Left renal cortex interstitium (tissue), 4 donors: ENCODE results near the gene EMD. TPM values are rescaled to one million over a fixed set of nuclear protein-coding genes. Genes with fewer than 3 reads are reported as not detected.

Experiments
- DNase-seq, 4 donors: peaks; one replicate each; pipeline ENCODE4 v3.0.0-alpha.2; 2013; ENCODE audit warnings: low read depth in 4 of 4, low spot score in 2 of 4, missing footprints in 1 of 4
- polyA plus RNA-seq, 4 donors: library from polyadenylated mRNA; unstranded; fragments of 120-200 nt; gene quantifications; one replicate each; pipeline ENCODE4 v1.2.1, GENCODE V29; 2013; ENCODE audit not compliant: insufficient read length in 4 of 4

The EMD gene
- polyA plus RNA-seq, 4 donors = 63.4 to 76.3 (median 74.9) TPM

DNA sequence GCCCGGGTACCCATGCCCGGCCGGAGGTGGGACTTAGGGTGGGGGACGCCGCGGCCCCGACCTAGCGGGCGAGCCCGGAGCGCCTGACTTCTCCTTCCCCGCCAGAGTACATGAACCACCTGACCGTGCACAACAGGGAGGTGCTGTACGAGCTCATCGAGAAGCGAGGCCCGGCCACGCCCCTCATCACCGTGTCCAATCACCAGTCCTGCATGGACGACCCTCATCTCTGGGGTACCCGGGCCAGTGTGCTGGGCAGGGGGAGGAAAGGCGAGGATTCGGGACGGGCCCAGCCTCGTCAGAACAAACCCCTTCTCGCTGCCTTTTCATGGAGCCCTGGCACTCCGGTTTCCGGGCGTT lies 32.9 kb downstream of the EMD start:
- DNase-seq = no peak

DNA sequence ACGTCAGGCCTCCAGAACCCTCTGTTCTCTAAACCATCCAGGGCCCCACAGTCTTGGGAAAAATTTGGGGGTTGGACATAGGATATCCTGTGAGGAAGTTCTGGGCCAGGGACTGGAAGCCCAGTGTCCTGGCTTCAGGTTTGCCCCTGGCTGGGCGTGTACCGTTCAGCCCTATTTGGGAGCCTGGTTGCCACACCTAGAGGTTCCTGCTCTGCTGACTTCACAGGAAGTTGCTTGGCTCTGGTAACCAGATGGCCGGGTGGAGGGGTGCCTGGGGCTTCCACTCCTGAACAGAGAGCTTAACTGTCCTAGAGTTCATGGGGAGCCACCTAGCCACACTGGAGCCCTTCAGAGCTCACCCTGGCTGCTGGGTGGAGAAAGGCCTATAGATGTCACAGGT lies 33.4 kb downstream of the EMD start:
- no peak for DNase-seq

DNA sequence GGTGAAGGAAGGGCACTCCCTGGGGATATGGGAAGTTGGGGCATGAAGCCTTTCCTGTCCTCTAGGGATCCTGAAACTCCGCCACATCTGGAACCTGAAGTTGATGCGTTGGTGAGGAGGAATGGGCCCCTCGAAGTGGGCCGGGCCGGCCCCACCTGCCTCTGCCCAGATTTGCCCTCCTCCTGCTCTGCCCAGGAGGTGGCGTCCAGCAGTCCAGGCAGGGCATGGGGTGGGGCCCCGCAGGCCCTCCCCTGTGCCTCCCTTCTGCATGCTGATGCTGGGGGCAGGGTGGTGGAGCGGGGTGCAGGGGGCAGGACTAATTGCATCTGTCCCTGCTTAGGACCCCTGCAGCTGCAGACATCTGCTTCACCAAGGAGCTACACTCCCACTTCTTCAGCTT lies 34.0 kb downstream of the EMD start:
- no peak for DNase-seq

DNA sequence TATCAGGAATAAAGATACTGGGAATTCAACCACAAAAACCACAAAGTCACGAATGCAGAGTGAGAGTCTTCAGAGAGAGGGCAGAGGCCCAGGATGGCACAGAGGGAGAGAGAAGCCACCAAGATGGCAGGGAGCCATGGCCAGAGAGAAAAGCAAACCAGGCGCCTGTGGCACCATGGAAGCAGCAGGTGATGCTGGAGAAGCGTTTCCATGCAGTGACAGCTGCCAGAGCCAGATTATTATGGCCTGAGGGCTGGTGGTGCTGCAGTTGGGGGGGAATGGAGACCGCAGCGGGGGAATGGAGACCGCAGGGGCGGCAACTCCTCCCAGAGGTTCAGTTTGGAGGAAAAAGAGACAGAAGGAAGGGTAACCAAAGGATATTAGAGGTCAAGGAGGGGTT lies 38.1 kb downstream of the EMD start:
- no peak for DNase-seq

DNA sequence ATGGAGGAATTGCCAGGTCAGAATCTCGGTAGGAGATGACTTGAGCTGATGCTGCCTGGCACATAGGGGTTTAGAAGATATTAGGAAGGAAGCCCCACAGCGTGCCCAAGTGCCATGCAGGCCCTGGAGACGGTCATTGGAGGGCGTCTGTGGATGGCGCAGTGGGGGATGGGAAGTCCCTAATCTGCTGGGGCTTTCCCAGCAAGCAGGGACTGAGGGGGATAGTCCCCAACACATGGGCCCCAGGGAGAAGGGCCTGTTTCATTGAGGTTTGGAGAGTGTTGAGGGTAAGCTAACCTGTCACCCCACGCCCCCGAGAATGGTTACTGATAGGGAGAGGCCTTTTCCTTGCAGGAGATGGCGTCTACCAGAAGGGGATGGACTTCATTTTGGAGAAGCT lies 40.1 kb downstream of the EMD start:
- DNase-seq = no peak

DNA sequence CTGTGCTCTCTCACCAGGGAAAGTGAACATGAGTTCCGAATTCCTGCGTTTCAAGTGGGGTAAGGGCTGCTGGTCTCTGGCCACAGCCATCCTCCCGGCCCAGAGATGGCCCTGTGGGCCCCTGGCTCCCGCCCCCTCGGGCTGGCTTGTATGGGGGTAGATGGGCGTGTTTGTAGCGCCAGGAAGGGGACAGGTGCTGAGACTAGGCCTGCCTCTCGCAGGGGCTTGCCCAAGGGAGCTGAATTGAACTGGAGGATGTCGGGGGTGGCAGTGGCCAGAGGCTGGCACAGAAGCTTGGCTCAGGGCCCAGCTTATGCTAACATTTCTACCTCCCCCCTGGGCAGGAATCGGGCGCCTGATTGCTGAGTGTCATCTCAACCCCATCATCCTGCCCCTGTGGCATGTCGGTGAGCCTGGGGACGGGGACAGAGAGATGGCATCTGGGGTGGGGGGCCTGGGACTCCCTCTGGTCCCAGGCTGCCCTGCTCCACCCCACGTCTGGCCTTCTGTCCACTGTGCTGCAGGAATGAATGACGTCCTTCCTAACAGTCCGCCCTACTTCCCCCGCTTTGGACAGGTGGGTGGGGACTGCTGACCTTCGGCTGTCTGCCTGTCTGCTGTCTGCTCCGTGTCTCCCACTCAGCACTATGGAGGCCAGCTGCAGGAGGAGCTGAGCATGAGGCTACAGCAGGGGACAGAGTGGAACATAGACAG lies 40.8 kb downstream of the EMD start:
- DNase-seq = no peak

DNA sequence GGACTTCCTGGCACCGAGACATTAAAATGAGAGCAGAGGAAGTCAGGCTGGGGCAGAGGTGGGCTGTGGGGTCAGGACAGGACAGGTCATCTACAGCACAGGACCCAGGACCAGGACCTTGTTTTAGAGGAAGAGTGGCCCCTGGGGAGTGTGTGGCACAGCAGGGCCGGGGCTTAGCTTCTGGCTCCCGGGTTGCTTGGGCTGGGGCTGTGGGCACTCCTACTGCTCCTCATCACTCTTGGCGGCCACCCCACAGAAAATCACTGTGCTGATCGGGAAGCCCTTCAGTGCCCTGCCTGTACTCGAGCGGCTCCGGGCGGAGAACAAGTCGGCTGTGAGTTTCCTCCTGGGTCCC lies 41.3 kb downstream of the EMD start:
- DNase-seq = no peak

DNA sequence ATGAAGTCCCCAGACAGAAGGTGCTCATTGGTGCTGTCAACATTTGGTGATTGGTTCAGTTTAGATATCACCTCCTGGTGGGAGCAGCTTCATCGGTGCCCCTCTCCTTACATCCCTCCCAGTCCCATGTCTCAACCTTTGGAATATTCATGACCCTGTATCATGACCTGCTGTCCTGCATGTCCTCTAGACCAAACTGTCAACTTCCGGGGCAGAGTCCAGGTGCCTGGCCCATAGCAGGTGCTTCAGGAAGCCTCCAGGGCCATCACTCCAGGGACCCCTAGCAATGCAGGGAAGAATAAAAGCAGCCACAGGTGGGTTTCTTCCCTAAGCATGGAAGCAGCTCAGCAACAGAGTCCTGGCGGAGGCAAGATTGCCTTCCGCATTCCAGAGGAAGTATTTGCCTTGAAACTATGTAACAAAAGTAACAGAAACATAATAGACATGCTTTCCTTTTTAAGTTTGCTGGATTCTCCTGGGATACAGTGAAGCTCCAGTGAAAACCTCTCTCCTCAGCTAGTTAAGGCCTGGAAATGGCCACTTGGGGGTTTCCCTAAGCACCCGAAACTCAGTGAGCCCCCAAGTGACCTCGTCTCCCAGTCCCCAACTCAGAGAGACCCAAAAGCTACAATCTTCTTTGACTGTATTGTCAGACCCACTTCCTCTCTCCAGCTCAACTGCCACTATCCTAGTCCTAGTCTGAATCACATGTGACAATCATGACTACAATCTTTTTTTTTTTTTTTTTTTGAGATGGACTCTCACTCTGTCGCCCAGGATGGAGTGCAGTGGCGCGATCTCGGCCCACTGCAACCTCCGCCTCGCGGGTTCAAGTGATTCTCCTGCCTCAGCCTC lies 48.0 kb downstream of the EMD start:
- no peak for DNase-seq

DNA sequence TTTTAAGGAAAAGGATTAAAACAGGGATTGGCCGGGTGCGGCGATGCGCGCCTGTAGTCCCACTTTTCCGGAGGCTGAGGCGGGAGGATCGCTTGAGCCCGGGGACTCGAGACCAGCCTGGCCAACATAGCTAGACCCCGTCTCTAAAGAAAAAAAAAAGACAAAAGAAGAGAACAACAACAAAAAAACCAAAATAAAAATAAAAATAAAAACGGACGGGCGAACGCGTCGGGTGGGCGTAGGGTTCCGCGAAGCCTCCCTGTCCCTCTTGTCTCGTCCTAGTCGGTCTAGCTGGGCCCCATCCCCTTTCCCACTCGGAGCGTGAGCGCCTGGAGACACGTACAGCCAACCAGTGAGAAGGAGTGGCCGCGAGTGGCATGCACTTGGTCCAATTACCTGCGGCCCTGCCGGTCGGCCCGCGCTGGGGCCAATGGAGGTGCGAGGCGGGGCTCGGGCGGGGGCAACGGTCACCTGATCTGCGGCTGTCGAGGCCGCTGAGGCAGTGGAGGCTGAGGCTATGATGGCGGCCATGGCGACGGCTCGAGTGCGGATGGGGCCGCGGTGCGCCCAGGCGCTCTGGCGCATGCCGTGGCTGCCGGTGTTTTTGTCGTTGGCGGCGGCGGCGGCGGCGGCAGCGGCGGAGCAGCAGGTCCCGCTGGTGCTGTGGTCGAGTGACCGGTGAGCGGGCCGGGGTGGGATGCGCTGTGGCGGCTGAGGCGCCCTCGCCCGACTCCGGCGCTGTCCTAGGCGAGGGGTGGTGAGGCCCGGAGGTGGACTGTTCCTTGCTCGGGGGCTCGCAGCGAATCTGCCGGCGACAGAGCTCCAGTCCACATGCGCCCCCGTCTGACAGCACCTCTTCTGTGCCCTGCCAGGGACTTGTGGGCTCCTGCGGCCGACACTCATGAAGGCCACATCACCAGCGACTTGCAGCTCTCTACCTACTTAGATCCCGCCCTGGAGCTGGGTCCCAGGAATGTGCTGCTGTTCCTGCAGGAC lies 49.4 kb downstream of the EMD start, which contains the start of gene ATP6AP1:
TSS of gene ATP6AP1 (plus strand) at position 502 of the 996 bp plus-strand sequence. CDS start at position 518, 16 bp downstream.
- DNase-seq = peak in 2 of 4 donors; percentile 73 to 81

DNA sequence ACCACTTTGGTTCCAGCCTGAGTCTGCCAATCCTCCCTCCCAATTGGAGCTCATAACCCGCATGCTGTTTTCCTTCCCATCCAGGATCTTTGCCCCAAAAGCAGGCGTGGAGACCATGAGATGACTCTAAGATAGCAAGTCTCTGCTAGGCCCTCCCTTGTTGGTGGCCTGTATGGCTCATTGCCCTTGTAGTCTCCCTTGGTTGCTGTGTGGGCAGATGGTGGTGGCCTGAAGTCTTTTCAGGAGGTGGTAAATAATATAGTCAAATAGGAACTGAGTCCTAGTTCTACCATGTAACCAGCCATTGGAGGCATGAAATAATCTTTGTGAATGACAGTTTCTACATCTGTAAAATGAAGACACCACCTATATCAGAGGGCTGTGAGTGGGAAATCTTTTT lies 50.6 kb downstream of the EMD start:
- DNase-seq = no peak

DNA sequence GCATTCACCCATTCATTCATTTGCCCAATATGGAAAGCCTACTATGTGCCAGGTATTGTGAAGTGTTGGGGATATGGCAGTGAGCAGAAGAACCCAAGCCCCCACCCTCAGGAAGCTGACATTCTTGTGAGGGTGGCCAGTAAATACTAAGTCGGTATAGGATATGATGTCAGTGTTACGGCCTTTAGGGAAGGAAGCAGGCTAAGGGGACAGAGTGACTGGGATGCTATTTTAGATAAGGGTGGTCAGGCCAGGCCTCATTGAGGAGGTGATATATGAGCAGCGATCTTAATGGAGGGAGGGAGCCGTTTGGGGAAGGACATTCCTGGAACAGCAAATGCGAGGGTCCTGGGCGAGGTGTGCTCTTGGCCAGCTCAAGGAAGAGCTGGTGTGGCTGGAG lies 51.4 kb downstream of the EMD start:
- DNase-seq = no peak

DNA sequence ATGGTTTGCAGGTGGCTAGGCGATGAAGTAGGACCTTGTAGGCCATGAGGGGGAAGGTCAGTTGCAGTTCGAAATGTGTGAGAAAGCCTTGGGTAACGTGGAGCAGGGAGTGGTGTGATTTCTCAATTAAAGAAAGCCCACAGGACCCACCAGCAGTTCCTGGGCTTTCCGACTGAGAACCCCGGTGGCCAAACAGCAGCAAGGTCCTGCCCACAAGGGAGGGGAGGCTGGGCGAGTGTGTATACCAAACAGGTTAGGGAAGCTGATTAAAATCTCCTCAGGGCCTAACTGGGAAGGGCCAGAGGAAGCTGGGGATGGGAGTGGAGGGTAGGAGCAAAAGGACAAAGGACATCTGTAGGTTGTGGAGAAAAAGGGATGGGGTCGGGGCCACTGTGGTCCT lies 51.8 kb downstream of the EMD start:
- DNase-seq = no peak

Other genes starting within 250 kb of the EMD start
- not detected for gene OPN1LW, start 235.1 kb upstream of the EMD start, polyA plus RNA-seq
- gene OPN1MW, start 196.7 kb upstream of the EMD start, polyA plus RNA-seq = not detected
- not detected for gene OPN1MW2, start 159.5 kb upstream of the EMD start, polyA plus RNA-seq
- not detected for gene OPN1MW3, start 121.7 kb upstream of the EMD start, polyA plus RNA-seq
- gene TEX28, start 84.2 kb upstream of the EMD start, polyA plus RNA-seq = not detected
- under 1 TPM; 0.33 to 0.61 (median 0.53) TPM for gene TKTL1, start 83.5 kb upstream of the EMD start, polyA plus RNA-seq
- gene FLNA, start 4.7 kb upstream of the EMD start, polyA plus RNA-seq = 100 to 1,000 TPM; 414 to 641 (median 539) TPM
- gene RPL10, start 19.1 kb downstream of the EMD start, polyA plus RNA-seq = 1,000 to 10,000 TPM; 3,011 to 4,069 (median 3,093) TPM
- gene DNASE1L1, start 30.0 kb downstream of the EMD start, polyA plus RNA-seq = 10 to 100 TPM; 13.2 to 14.8 (median 14.7) TPM
- gene TAFAZZIN, start 32.2 kb downstream of the EMD start, polyA plus RNA-seq = 10 to 100 TPM; 26.4 to 51.2 (median 36.5) TPM
- gene ATP6AP1, start 49.4 kb downstream of the EMD start, polyA plus RNA-seq = 100 to 1,000 TPM; 142 to 176 (median 157) TPM
- 100 to 1,000 TPM; 104 to 156 (median 137) TPM for gene GDI1, start 57.9 kb downstream of the EMD start, polyA plus RNA-seq
- gene FAM50A, start 64.8 kb downstream of the EMD start, polyA plus RNA-seq = 10 to 100 TPM; 51.8 to 58.8 (median 57.3) TPM
- gene PLXNA3, start 79.0 kb downstream of the EMD start, polyA plus RNA-seq = 10 to 100 TPM; 34.7 to 66.9 (median 53.3) TPM
- 10 to 100 TPM; 11.4 to 19.4 (median 13.4) TPM for gene LAGE3, start 100.0 kb downstream of the EMD start, polyA plus RNA-seq
- gene UBL4A, start 107.3 kb downstream of the EMD start, polyA plus RNA-seq = 10 to 100 TPM; 26.2 to 39.6 (median 30.1) TPM
- 10 to 100 TPM; 18.3 to 25.0 (median 20.7) TPM for gene SLC10A3, start 111.3 kb downstream of the EMD start, polyA plus RNA-seq
- gene FAM3A, start 136.9 kb downstream of the EMD start, polyA plus RNA-seq = 10 to 100 TPM; 34.1 to 47.8 (median 40.2) TPM
- gene G6PD, start 167.6 kb downstream of the EMD start, polyA plus RNA-seq = 10 to 100 TPM; 32.4 to 47.8 (median 41.6) TPM
- 10 to 100 TPM; 13.9 to 24.2 (median 19.2) TPM for gene IKBKG, start 168.3 kb downstream of the EMD start, polyA plus RNA-seq
- gene CTAG1A, start 205.8 kb downstream of the EMD start, polyA plus RNA-seq = not detected
- not detected for gene CTAG1B, start 240.0 kb downstream of the EMD start, polyA plus RNA-seq